HG03378 (cell line): ENCODE results near the gene USP54.

Source experiments
- ATAC-seq: cut with Tn5 transposase; IDR thresholded peaks from one replicate; pipeline ENCODE4 v1.9.1; 2021; ENCODE audit warnings: mild to moderate bottlenecking, moderate library complexity; ENCODE audit not compliant: unreplicated experiment

Gene USP54

GRCh38 chr10:73537288-73537687 lies 53.9 kb downstream of the USP54 start:
- no peak for ATAC-seq

DNA sequence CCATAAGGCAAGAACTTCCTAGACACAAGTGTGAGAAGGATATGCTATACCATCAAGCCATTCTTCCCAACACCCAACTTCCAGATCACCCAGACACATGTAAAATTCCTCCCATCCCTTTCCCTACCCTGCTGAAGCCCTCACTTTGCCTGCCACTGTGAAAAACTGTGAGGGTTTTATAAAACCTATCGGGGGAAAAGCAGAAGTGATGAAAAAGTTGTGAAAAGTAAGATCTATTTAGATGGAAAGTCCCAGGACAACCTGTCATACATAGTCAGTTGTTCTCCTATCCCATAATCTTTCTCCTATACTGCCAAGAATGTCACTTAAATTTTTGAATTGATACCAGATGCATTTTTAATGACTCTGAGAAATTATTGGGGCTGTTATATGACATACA lies 56.3 kb downstream of the USP54 start:
- ATAC-seq = no peak

GRCh38 chr10:73529089-73529832 lies 61.9 kb downstream of the USP54 start:
- no peak for ATAC-seq

DNA sequence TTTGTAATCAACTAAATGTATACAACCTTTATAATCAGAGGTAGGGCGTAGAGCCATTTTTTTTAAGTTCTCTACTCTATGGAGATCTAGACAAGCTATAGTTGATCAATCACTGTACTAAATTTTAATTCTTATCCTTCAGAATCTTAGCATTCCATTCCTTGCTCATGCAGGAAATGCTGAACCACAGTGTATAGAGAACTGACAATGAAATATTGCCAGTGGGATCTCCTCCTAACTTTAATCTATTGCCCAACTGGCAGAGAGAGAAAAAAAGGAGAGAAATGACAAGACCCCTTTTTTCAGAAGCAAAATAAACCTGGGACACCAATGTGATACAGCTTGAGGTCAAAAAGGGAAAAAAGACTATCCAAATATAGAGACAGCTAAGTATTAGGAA lies 68.9 kb downstream of the USP54 start:
- ATAC-seq = no peak

DNA sequence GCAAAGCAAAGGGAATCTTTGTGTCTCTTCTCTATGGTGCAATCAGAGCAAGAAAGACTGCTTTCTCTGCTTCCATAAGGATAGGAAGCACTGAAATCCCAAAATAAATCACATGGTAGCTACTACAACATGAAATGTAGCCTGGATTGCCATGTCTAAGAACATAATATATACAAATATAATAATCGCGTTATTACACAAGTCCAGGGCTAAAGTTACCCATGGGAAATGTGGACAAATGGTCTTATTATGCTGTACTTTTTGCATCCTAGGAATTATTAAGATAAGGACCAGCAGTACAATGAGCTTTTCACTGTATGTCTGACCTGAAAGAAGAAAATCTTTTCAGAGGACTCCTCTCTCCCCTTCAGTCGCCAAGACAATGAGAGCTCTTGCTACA lies 71.8 kb downstream of the USP54 start:
- no peak for ATAC-seq

DNA sequence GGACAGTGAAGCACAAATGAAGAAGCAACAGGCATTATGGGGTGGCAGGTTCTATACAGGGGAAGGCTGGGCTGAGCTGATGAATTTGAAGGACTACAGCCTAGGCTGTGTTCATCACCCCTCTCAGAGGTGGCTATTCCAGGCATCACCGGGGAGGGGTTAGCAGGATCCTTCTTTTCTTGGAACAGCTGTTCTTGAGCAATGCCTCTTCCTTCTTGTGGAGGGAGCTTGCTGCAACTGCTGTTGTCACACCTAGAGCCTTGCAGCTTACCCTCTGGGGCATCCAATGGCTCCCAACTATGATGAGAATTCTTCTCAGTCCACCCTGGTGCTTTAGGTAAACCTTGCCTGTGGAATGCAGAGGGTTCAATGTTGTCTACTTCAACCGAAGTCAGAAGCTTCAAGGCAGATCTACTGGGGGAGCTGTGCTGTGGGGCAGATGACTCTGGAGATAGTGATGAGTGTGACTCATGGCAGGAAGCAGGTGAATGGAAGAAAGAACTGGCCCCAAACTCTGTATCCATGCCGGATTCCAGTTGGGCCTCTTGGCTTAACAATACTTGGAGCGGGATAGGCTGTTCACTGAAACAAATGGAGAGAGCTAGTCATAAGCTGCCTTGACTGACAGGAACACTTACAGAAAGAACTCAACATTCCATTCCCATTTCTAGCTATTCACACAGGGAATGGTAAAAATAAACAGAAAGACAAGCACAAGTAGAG lies 73.8 kb downstream of the USP54 start:
- ATAC-seq = no peak

GRCh38 chr10:73512207-73512743 lies 78.9 kb downstream of the USP54 start:
- ATAC-seq = no peak

- no peak for ATAC-seq
Observed at GRCh38 chr10:73509695-73510094, 81.4 kb downstream of the USP54 start.

GRCh38 chr10:73506491-73506890 lies 84.7 kb downstream of the USP54 start:
- ATAC-seq = no peak

DNA sequence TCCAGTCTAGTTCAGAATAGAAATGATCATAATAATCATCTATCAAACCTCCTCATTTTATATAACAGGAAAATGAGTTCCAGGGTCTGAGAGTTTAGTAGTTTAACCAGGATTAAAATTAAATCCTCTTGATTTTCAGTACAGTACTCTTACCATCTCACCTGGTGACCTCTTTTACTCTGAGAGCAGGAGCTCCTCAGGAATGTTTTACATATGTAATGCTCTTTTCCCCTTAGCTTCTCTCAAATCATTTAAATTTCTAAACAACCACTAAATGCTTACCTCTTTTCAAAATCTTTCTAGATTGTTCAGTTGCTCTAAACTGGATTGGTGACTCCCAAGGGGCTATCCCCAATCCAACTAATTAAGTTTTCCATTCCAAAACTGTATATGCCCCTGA lies 85.1 kb downstream of the USP54 start:
- no peak for ATAC-seq

DNA sequence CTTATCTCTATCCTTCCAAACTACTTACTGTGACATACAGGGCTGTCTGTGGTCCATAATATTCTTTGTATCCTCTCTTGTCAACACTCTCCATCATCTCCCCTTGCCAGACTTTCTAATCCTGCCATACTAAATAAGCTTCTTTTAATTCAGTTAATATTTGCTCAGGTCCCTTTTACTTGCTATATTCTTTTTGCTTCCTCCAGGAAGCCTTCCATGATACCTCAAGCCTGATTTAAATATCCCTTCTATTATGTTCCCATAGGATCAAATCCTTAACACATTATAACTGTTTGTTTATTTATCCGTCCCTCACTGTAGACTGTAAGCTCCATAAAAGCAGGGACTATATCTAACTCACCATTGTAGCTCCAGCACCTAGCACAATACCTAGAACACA lies 88.1 kb downstream of the USP54 start:
- ATAC-seq = no peak

DNA sequence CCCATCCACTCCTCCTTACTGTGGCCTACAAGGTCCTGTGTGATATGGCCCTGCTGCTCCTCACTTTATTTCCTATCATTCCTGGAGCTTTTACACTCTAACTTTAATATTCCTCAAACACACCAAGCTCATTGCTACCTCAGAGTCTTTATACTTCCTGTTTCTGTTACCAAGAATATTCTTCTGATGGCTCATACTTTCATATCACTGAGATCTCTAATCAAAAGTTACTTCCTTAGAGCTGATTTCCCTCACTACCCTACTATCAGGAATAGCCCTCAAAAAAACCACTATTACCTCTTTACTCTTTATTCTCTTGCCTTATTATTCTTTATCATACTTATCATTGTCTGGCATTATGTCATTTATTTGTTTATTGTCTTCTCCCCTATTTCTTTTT lies 89.5 kb downstream of the USP54 start:
- ATAC-seq = no peak

DNA sequence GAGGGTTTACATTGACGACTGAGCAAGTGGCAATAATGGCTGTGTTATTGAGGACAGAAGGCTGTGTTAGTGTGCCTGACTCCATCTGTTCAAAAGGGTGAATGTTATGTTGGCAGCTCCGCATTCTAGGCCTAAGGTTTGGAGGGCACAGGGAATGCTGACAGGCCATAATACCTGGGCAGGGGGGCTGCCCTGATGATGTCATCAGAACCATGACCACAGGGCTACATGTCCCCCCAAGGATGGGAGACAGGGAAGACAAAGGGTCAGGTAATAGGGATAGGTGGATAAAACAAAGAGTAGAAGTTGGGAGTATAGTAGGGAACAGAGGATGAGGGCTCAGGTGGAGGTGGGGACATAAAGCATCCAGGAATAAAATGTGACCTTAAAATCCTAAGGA lies 93.5 kb downstream of the USP54 start:
- no peak for ATAC-seq

DNA sequence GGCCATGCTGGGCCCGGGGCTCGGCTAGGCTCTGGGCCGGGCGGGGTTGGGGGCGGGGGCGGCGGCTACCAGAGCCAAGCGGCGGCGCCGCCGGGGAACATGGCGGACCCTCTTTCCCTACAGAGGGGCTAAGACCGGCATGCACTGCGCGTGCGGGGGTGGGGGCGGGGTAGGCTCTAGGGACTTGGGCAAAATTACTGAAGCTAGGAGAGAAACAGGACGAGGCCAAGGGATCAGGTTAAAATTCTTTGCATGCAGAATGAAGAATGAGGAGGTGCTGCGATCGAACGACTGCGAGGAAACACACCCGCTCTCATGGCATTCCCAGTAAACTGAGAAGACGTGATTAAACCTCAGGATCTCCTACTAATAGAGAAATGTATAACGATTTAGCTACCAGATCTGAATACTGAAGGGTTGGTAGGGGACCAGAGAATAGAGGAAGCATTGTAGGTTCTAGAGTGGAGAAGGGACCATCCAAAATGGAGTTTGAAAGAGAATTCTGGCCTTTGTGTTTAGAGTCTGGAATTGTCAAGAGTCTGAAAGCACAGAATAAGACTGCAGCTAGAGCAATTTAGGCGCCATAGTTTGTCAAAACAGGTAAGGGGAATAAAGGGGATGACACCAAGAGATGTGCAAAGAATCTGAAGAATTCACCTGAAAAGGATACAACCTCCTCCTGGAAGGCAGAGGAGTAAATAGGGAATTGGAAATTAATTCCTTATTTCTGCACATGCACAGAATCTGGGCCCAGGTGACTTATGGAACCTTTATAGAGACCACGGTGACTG lies 95.1 kb downstream of the USP54 start, which contains the start of gene PPP3CB:
TSS of gene PPP3CB (minus strand) at position 141 of the 791 bp plus-strand sequence. CDS start at position 6, 135 bp downstream.
- ATAC-seq = peak; percentile 51

- ATAC-seq = peak; percentile 79
Observed at GRCh38 chr10:73495226-73495883, 95.8 kb downstream of the USP54 start.

GRCh38 chr10:73494877-73495225 lies 96.3 kb downstream of the USP54 start:
- ATAC-seq = no peak

- no peak for ATAC-seq
Observed at GRCh38 chr10:73494213-73494612, 96.9 kb downstream of the USP54 start.

- no peak for ATAC-seq
Observed at GRCh38 chr10:73493781-73494180, 97.4 kb downstream of the USP54 start.

- no peak for ATAC-seq
Observed at GRCh38 chr10:73486601-73487000, 104.5 kb downstream of the USP54 start.

- no peak for ATAC-seq
Observed at GRCh38 chr10:73485320-73485719, 105.8 kb downstream of the USP54 start.

DNA sequence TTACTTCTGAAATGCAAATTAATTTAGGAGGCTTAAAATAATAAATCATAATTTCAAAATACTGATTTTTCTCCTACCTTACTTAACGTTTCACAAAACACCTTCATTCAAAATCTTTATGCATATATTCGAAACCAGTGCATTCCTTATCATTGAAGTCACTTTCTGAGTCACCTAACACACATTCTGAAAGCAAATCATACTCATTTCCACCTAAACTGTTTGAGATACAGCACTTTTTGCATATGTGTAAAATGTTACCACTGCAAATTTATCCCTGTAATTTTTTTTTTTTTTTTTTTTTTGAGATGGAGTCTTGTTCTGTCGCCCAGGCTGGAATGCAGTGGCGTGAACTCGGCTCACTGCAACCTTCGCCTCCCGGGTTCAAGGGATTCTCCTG lies 111.0 kb downstream of the USP54 start:
- ATAC-seq = no peak
